HepG2 (cell line): ENCODE measurements around the gene NDUFB10. TPM values are rescaled to one million over a fixed set of nuclear protein-coding genes. Genes with fewer than 3 reads are reported as not detected.

ENCODE experiments used
- ASH2L ChIP-seq: fragments of 300-600, 200-600 bp; sonication (generic); IDR thresholded peaks from 2 replicates; pipeline ENCODE4 v1.7.0; 2017; ENCODE audit warnings: low read depth, mild to moderate bottlenecking, moderate library complexity, mixed read lengths, low read length; ENCODE audit not compliant: insufficient read length
- ELF4 ChIP-seq: sonication (generic); formaldehyde crosslinking; IDR thresholded peaks from 2 replicates; pipeline ENCODE4 v1.5.0; 2020; ENCODE audit warnings: missing genetic modification reagents, mild to moderate bottlenecking, moderate library complexity, borderline replicate concordance
- ERF ChIP-seq: IDR thresholded peaks from 2 replicates; pipeline ENCODE4 v1.6.1; 2018; ENCODE audit warnings: missing biosample characterization, missing genetic modification reagents
- GATA4 ChIP-seq: sonication (generic); IDR thresholded peaks from 2 replicates; pipeline ENCODE4 v1.6.1; 2016; ENCODE audit warnings: antibody characterized with exemption, low read depth, borderline replicate concordance
- HNRNPLL ChIP-seq: fragments of 200-400 bp; formaldehyde crosslinking; IDR thresholded peaks from 2 replicates; pipeline ENCODE4 v1.6.1; 2017; ENCODE audit warnings: mild to moderate bottlenecking, low read depth, low read length; ENCODE audit not compliant: poor library complexity, severe bottlenecking
- HNRNPUL1 ChIP-seq: fragments of 200-400 bp; formaldehyde crosslinking; IDR thresholded peaks from 2 replicates; pipeline ENCODE4 v1.6.1; 2017; ENCODE audit warnings: low read depth, mild to moderate bottlenecking, low read length, moderate library complexity
- NCOR1 ChIP-seq: fragments of 200-600 bp; sonication (generic); IDR thresholded peaks from 2 replicates; pipeline ENCODE4 v1.7.0; 2017; ENCODE audit warnings: antibody characterized with exemption, low read length, borderline replicate concordance
- NFE2 ChIP-seq: sonication (generic); formaldehyde crosslinking; IDR thresholded peaks from 2 replicates; pipeline ENCODE4 v1.4.0; 2020; ENCODE audit warnings: missing genetic modification reagents
- NFKB2 ChIP-seq: sonication (generic); formaldehyde crosslinking; IDR thresholded peaks from 2 replicates; pipeline ENCODE4 v1.4.0; 2020; ENCODE audit warnings: missing genetic modification reagents, borderline replicate concordance
- RARA ChIP-seq: IDR thresholded peaks from 2 replicates; pipeline ENCODE4 v1.6.1; 2016; ENCODE audit warnings: missing genetic modification reagents, missing compliant biosample characterization
- RCOR2 ChIP-seq: IDR thresholded peaks from 2 replicates; pipeline ENCODE4 v1.6.1; 2016; ENCODE audit warnings: missing biosample characterization, missing genetic modification reagents
- SUZ12 ChIP-seq: fragments of 150-350 bp; IDR thresholded peaks from 2 replicates; pipeline ENCODE4 v1.6.1; 2014; ENCODE audit warnings: low read depth, low read length
- TCF12 ChIP-seq, 2 experiments: fragments of 450-650 bp in 1 of 2; sonication (generic) in 1 of 2; formaldehyde crosslinking in 1 of 2; IDR thresholded peaks; 2 replicates each; pipeline versions ENCODE4 v1.6.1 to v1.8.0; 2017 to 2022; ENCODE audit warnings: antibody characterized with exemption in 1 of 2, mild to moderate bottlenecking in 1 of 2, missing genetic modification reagents in 1 of 2, moderate library complexity in 1 of 2
- U2AF1 ChIP-seq: fragments of 200-400 bp; formaldehyde crosslinking; optimal IDR thresholded peaks from 2 replicates; pipeline ENCODE3; 2017; ENCODE audit warnings: mild to moderate bottlenecking, low read depth, low read length
- ZMYM4 ChIP-seq: sonication (generic); formaldehyde crosslinking; IDR thresholded peaks from 2 replicates; pipeline ENCODE4 v1.8.1; 2023; ENCODE audit warnings: mild to moderate bottlenecking, missing genetic modification reagents
- ZNF501 ChIP-seq: sonication (generic); formaldehyde crosslinking; IDR thresholded peaks from 2 replicates; pipeline ENCODE4 v1.5.1; 2020; ENCODE audit warnings: mild to moderate bottlenecking, moderate library complexity, missing genetic modification reagents
- ZNF646 ChIP-seq: sonication (generic); formaldehyde crosslinking; IDR thresholded peaks from 2 replicates; pipeline ENCODE4 v1.9.0; 2021; ENCODE audit warnings: mild to moderate bottlenecking, missing genetic modification reagents
- ZNF703 ChIP-seq: sonication (generic); formaldehyde crosslinking; IDR thresholded peaks from 2 replicates; pipeline ENCODE4 v1.5.1; 2020; ENCODE audit warnings: missing genetic modification reagents, mild to moderate bottlenecking, moderate library complexity, borderline replicate concordance
- ZNF761 ChIP-seq: sonication (generic); formaldehyde crosslinking; conservative IDR thresholded peaks from 2 replicates; pipeline ENCODE4 v1.4.0; 2020; ENCODE audit warnings: mild to moderate bottlenecking, missing genetic modification reagents
- ZNF775 ChIP-seq: sonication (generic); formaldehyde crosslinking; IDR thresholded peaks from 2 replicates; pipeline ENCODE4 v1.4.0; 2020; ENCODE audit warnings: missing genetic modification reagents, mild to moderate bottlenecking, moderate library complexity, borderline replicate concordance
- ZNF788 ChIP-seq: sonication (generic); formaldehyde crosslinking; IDR thresholded peaks from 2 replicates; pipeline ENCODE4 v1.5.0; 2020; ENCODE audit warnings: mild to moderate bottlenecking, missing genetic modification reagents, borderline replicate concordance
- ZSCAN29 ChIP-seq: sonication (generic); formaldehyde crosslinking; conservative IDR thresholded peaks from 2 replicates; pipeline ENCODE4 v1.4.0; 2020; ENCODE audit warnings: mild to moderate bottlenecking, missing genetic modification reagents
- ZZZ3 ChIP-seq: sonication (generic); formaldehyde crosslinking; IDR thresholded peaks from 2 replicates; pipeline ENCODE4 v1.4.0; 2020; ENCODE audit warnings: missing genetic modification reagents, mild to moderate bottlenecking, borderline replicate concordance
- polyA plus RNA-seq, 8 experiments: library from polyadenylated mRNA; depleted of rRNA in 3 of 8; stranded (reverse) in 7 of 8; unstranded in 1 of 8; fragments of >200 nt; fragmentation: Illumina TruSeq in 4 of 8; extraction: Trizol in 4 of 8; gene quantifications; 2 replicates each; pipeline versions ENCODE4 v1.2.1 to v1.2.3, GENCODE V29; 2011 to 2016; ENCODE audit warnings: low read depth in 4 of 8, missing spikeins in 1 of 8, mixed read lengths in 1 of 8; ENCODE audit not compliant: insufficient read depth in 1 of 8
- total RNA-seq, 5 experiments: library from RNA; depleted of rRNA; stranded (reverse); fragments of >200 nt; fragmentation: Illumina TruSeq; extraction: Trizol; gene quantifications; 2 replicates each; pipeline ENCODE4 v1.2.3, GENCODE V29; 2016; ENCODE audit warnings: low read depth in 1 of 5

Gene NDUFB10
- total and polyA plus RNA-seq, 2 of the 13 experiments (the other 11 are each of a cell fraction or from before 2014, with no cell fraction given) = 68.6 to 157 TPM

- TF ChIP-seq ZNF646 (no peak), ZNF775 (0 out of 2 replicates have a peak, but pooled peaks have one; percentile 37), ZZZ3 (CRISPR knock-in tag) (peak; percentile 84; the same call in 1 of the 2 replicates), NCOR1 (peak; percentile 82), ASH2L (peak; percentile 98), ZNF788 (CRISPR knock-in tag) (peak; percentile 84; the same call in 1 of the 2 replicates), U2AF1 (peak; percentile 95), GATA4 (no peak), HNRNPUL1 (no peak), RARA (CRISPR knock-in tag) (peak; percentile 65; the same call in 1 of the 2 replicates), ZNF703 (CRISPR knock-in tag) (no peak), ERF (CRISPR knock-in tag) (peak; percentile 85; the same call in 1 of the 2 replicates), SUZ12 (no peak), RCOR2 (CRISPR knock-in tag) (no peak), ZSCAN29 (CRISPR knock-in tag) (peak; percentile 70; the same call in 1 of the 2 replicates), ELF4 (CRISPR knock-in tag) (no peak), ZNF501 (CRISPR knock-in tag) (peak; percentile 83), ZNF761 (peak; percentile 40), NFKB2 (CRISPR knock-in tag) (peak; percentile 72; the same call in 1 of the 2 replicates), HNRNPLL (peak; percentile 34), NFE2 (CRISPR knock-in tag) (no peak), ZMYM4 (CRISPR knock-in tag) (peak; percentile 70), TCF12 (IDR thresholded peaks at IDR 0.05) (no peak), TCF12 (CRISPR knock-in tag; IDR thresholded peaks at IDR 0.05) (peak; percentile 86; the same call in 1 of the 2 replicates)
These were observed 18.8 kb upstream of the NDUFB10 start (continued) for GRCh38 chr16:1940273-1941161.
